GM18861 (cell line): ENCODE data around the gene TECTA.

Experiments used
- ATAC-seq: cut with Tn5 transposase; IDR thresholded peaks from one replicate; pipeline ENCODE4 v1.9.1; 2021; ENCODE audit not compliant: unreplicated experiment

Gene TECTA, protein sequence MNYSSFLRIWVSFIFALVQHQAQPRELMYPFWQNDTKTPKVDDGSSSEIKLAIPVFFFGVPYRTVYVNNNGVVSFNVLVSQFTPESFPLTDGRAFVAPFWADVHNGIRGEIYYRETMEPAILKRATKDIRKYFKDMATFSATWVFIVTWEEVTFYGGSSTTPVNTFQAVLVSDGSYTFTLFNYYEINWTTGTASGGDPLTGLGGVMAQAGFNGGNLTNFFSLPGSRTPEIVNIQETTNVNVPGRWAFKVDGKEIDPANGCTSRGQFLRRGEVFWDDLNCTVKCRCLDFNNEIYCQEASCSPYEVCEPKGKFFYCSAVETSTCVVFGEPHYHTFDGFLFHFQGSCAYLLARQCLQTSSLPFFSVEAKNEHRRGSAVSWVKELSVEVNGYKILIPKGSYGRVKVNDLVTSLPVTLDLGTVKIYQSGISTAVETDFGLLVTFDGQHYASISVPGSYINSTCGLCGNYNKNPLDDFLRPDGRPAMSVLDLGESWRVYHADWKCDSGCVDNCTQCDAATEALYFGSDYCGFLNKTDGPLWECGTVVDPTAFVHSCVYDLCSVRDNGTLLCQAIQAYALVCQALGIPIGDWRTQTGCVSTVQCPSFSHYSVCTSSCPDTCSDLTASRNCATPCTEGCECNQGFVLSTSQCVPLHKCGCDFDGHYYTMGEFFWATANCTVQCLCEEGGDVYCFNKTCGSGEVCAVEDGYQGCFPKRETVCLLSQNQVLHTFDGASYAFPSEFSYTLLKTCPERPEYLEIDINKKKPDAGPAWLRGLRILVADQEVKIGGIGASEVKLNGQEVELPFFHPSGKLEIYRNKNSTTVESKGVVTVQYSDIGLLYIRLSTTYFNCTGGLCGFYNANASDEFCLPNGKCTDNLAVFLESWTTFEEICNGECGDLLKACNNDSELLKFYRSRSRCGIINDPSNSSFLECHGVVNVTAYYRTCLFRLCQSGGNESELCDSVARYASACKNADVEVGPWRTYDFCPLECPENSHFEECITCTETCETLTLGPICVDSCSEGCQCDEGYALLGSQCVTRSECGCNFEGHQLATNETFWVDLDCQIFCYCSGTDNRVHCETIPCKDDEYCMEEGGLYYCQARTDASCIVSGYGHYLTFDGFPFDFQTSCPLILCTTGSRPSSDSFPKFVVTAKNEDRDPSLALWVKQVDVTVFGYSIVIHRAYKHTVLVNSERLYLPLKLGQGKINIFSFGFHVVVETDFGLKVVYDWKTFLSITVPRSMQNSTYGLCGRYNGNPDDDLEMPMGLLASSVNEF (N-terminal part only)

GRCh38 chr11:121100943-121101342 lies at the start of gene TECTA:
TSS of gene TECTA (plus strand) at chr11:121101243. CDS start at chr11:121102666, 1,423 bp downstream.
- no peak for ATAC-seq

GRCh38 chr11:121053244-121053643 lies 47.8 kb upstream of the TECTA start:
- no peak for ATAC-seq

- ATAC-seq = no peak
Measured at GRCh38 chr11:121054266-121054665, 46.8 kb upstream of the TECTA start.

- ATAC-seq = no peak
Measured at GRCh38 chr11:121055076-121055475, 46.0 kb upstream of the TECTA start.

- no peak for ATAC-seq
Measured at GRCh38 chr11:121057922-121058321, 43.1 kb upstream of the TECTA start.

- ATAC-seq = no peak
Measured at GRCh38 chr11:121058941-121059340, 42.1 kb upstream of the TECTA start.

GRCh38 chr11:121059605-121060004 lies 41.4 kb upstream of the TECTA start:
- peak; percentile 96 for ATAC-seq

- ATAC-seq = no peak
Measured at GRCh38 chr11:121063728-121064127, 37.3 kb upstream of the TECTA start.

DNA sequence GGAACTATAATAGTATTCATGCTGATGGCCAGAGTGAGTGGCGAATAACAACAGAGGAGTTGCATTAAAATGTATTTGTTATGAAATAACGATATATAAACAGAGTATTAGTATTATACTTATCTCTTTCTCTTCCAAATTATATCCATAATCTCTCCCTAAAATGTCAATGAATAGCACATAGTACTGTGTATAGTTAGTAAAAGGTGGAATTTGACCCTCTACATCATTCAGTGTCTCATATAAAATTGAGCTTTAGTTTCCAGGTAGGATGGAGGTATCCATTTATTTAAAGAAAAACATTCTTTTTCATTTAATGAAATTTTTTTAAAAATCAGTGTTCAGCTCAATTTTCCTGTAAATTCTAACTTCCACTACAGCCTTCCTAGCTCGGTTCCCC lies 34.4 kb upstream of the TECTA start:
- no peak for ATAC-seq

- ATAC-seq = no peak
Measured at GRCh38 chr11:121067026-121067425, 34.0 kb upstream of the TECTA start.

DNA sequence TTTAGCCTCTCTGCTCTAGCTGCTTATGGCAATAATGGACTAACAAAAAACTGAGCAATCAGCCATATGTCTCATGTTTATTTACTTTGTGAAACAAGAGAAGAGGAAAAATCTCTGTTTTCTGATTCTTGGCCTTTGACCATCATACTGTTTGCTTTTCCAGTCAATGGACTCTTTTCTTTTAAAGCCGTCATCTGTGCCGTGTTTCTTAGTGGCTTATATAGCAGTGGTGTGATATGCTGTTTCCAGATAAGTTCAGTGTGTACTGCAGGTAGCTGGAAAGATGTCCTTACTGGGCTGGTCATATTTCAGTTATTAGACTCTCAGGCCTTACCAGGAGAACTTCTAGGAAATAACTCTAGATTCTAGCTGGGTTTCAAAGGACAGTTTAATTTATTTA lies 33.6 kb upstream of the TECTA start:
- no peak for ATAC-seq

GRCh38 chr11:121067962-121068647 lies 32.9 kb upstream of the TECTA start:
- no peak for ATAC-seq

GRCh38 chr11:121068787-121069186 lies 32.3 kb upstream of the TECTA start:
- no peak for ATAC-seq

GRCh38 chr11:121070951-121071845 lies 29.8 kb upstream of the TECTA start:
- no peak for ATAC-seq

GRCh38 chr11:121071846-121072450 lies 29.1 kb upstream of the TECTA start:
- no peak for ATAC-seq

- ATAC-seq = no peak
Measured at GRCh38 chr11:121081321-121081720, 19.7 kb upstream of the TECTA start.

GRCh38 chr11:121082219-121082618 lies 18.8 kb upstream of the TECTA start:
- no peak for ATAC-seq

GRCh38 chr11:121082670-121083069 lies 18.4 kb upstream of the TECTA start:
- ATAC-seq = no peak

DNA sequence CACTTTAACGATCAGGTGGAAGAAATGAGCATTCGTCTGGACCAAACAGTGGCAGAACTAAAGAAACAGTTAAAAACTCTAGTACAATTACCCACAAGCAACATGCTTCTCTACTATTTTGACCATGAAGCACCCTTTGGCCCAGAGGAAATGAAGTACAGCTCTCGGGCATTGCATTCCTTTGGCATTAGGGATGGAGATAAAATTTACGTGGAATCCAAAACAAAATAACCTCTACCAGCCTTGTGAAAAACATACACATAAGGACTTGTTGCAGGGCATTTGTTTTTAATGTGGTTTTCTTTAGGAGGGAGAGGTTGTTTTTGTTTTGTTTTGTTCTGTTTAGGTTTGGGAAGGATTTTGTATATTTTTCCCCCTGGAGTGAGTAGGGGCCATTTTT lies 14.2 kb upstream of the TECTA start:
- no peak for ATAC-seq
